Tibial nerve (tissue), 4 donors: ENCODE results near the gene PPM1F.
"Not testable (repeated sequence)": the region's sequence is repeated elsewhere in the genome, so short reads cannot be mapped to it uniquely, and the experiment has no call there.

Source experiments
- EP300 ChIP-seq, 2 donors: sonication (generic); formaldehyde crosslinking; IDR thresholded peaks; one replicate each; pipeline ENCODE4 v1.6.1; 2017; ENCODE audit warnings: antibody characterized with exemption in 2 of 2, mild to moderate bottlenecking in 1 of 2
- POLR2A ChIP-seq, 2 donors: fragments of 450-650 bp; IDR thresholded peaks; one replicate each; pipeline ENCODE4 v1.6.1; 2017; ENCODE audit warnings: antibody characterized with exemption in 2 of 2, mild to moderate bottlenecking in 2 of 2, moderate library complexity in 2 of 2
- TF ChIP-seq, protein P1 (sequence below), 5 experiments: fragments of 200-600 bp in 3 of 5; fragments of 450-650 bp in 2 of 5; sonication (generic) in 3 of 5; IDR thresholded peaks; one replicate each; pipeline ENCODE4 v1.5.1; 2016 to 2019; ENCODE audit warnings: antibody characterized with exemption in 5 of 5, mild to moderate bottlenecking in 3 of 5, moderate library complexity in 2 of 5

DNA sequence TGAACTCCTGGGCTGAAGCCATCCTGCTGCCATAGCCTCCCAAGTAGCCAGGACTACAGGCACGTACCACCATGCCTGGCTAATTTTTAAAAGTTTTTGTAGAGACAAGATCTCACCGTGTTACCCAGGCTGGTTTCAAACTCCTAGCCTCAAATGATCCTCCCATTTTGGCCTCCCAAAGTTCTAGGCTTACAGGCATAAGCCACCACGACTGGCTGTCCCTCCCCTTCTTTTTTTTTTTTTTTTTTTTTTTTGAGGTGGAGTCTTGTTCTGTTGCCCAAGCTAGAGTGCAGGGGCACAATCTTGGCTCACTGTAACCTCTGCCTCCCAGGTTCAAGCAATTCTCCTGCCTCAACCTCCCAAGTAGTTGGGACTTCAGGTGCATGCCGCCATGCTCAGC lies 77.7 kb downstream of the PPM1F start:
- TF ChIP-seq, protein P1, sequence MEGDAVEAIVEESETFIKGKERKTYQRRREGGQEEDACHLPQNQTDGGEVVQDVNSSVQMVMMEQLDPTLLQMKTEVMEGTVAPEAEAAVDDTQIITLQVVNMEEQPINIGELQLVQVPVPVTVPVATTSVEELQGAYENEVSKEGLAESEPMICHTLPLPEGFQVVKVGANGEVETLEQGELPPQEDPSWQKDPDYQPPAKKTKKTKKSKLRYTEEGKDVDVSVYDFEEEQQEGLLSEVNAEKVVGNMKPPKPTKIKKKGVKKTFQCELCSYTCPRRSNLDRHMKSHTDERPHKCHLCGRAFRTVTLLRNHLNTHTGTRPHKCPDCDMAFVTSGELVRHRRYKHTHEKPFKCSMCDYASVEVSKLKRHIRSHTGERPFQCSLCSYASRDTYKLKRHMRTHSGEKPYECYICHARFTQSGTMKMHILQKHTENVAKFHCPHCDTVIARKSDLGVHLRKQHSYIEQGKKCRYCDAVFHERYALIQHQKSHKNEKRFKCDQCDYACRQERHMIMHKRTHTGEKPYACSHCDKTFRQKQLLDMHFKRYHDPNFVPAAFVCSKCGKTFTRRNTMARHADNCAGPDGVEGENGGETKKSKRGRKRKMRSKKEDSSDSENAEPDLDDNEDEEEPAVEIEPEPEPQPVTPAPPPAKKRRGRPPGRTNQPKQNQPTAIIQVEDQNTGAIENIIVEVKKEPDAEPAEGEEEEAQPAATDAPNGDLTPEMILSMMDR (IDR thresholded peaks at IDR 0.05): not testable (repeated sequence)
- not testable (repeated sequence) for TF ChIP-seq POLR2A, EP300 (IDR thresholded peaks at IDR 0.05)
